Ishikawa (cell line): ENCODE results near the gene C9.

Experiments
- CEBPB ChIP-seq: IDR thresholded peaks from 2 replicates; pipeline ENCODE4 v1.6.1; 2012
- CREB1 ChIP-seq: IDR thresholded peaks from 2 replicates; pipeline ENCODE4 v1.6.1; 2012; ENCODE audit warnings: low read depth
- EGR1 ChIP-seq: IDR thresholded peaks from 2 replicates; pipeline ENCODE4 v1.6.1; 2012
- EP300 ChIP-seq: IDR thresholded peaks from 2 replicates; pipeline ENCODE4 v1.6.1; 2012; ENCODE audit warnings: borderline replicate concordance
- FOXM1 ChIP-seq: IDR thresholded peaks from 2 replicates; pipeline ENCODE4 v1.6.1; 2012; ENCODE audit warnings: low read depth, borderline replicate concordance
- NFIC ChIP-seq: IDR thresholded peaks from 2 replicates; pipeline ENCODE4 v1.6.1; 2012
- RAD21 ChIP-seq: IDR thresholded peaks from 2 replicates; pipeline ENCODE4 v1.6.1; 2012; ENCODE audit warnings: low read depth
- TAF1 ChIP-seq: IDR thresholded peaks from 2 replicates; pipeline ENCODE4 v1.6.1; 2012; ENCODE audit warnings: low read depth, mild to moderate bottlenecking
- TCF12 ChIP-seq: IDR thresholded peaks from 2 replicates; pipeline ENCODE4 v1.6.1; 2012; ENCODE audit warnings: low read depth
- TEAD4 ChIP-seq: IDR thresholded peaks from 2 replicates; pipeline ENCODE4 v1.6.1; 2012
- YY1 ChIP-seq: IDR thresholded peaks from 2 replicates; pipeline ENCODE4 v1.6.1; 2012; ENCODE audit warnings: low read depth
- ZBTB7A ChIP-seq: IDR thresholded peaks from 2 replicates; pipeline ENCODE4 v1.6.1; 2012; ENCODE audit warnings: low read depth
- TF ChIP-seq, protein P1 (sequence below): IDR thresholded peaks from 2 replicates; pipeline ENCODE4 v1.6.1; 2012
- TF ChIP-seq, protein P2 (sequence below): IDR thresholded peaks from 2 replicates; pipeline ENCODE4 v1.6.1; 2012
- TF ChIP-seq, protein P3 (sequence below): IDR thresholded peaks from 2 replicates; pipeline ENCODE4 v1.6.1; 2012; ENCODE audit warnings: low read depth, mild to moderate bottlenecking

The C9 gene

DNA sequence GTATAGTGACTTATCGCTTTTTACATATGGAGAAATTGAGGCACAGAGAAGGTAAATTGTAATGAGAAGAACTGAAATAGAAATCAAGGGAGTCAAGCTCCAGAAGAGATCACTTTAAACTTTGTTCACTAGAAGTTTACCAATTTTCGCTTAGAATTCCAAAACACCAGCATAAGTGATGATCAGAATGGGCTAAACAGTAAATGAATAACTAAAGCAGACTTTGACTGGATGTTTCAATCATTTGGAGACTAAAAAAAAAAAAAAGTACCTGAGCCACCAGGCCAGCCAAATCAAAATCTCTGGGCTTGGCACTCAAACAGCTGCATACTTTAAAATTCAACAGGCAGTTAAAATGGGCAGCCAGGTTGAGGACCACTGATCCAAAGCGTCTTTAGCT, 106.7 kb downstream of the C9 start:
- TF ChIP-seq, protein P1, sequence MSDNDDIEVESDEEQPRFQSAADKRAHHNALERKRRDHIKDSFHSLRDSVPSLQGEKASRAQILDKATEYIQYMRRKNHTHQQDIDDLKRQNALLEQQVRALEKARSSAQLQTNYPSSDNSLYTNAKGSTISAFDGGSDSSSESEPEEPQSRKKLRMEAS = no peak
- TF ChIP-seq TCF12 (no peak), CREB1 (no peak), RAD21 (no peak), TAF1 (no peak), CEBPB (no peak), NFIC (no peak), FOXM1 (no peak), EP300 (no peak), ZBTB7A (no peak), EGR1 (no peak), YY1 (no peak), TEAD4 (no peak)
- TF ChIP-seq, protein P2, sequence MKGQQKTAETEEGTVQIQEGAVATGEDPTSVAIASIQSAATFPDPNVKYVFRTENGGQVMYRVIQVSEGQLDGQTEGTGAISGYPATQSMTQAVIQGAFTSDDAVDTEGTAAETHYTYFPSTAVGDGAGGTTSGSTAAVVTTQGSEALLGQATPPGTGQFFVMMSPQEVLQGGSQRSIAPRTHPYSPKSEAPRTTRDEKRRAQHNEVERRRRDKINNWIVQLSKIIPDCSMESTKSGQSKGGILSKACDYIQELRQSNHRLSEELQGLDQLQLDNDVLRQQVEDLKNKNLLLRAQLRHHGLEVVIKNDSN = no peak
- TF ChIP-seq, protein P3, sequence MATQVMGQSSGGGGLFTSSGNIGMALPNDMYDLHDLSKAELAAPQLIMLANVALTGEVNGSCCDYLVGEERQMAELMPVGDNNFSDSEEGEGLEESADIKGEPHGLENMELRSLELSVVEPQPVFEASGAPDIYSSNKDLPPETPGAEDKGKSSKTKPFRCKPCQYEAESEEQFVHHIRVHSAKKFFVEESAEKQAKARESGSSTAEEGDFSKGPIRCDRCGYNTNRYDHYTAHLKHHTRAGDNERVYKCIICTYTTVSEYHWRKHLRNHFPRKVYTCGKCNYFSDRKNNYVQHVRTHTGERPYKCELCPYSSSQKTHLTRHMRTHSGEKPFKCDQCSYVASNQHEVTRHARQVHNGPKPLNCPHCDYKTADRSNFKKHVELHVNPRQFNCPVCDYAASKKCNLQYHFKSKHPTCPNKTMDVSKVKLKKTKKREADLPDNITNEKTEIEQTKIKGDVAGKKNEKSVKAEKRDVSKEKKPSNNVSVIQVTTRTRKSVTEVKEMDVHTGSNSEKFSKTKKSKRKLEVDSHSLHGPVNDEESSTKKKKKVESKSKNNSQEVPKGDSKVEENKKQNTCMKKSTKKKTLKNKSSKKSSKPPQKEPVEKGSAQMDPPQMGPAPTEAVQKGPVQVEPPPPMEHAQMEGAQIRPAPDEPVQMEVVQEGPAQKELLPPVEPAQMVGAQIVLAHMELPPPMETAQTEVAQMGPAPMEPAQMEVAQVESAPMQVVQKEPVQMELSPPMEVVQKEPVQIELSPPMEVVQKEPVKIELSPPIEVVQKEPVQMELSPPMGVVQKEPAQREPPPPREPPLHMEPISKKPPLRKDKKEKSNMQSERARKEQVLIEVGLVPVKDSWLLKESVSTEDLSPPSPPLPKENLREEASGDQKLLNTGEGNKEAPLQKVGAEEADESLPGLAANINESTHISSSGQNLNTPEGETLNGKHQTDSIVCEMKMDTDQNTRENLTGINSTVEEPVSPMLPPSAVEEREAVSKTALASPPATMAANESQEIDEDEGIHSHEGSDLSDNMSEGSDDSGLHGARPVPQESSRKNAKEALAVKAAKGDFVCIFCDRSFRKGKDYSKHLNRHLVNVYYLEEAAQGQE = no peak

DNA sequence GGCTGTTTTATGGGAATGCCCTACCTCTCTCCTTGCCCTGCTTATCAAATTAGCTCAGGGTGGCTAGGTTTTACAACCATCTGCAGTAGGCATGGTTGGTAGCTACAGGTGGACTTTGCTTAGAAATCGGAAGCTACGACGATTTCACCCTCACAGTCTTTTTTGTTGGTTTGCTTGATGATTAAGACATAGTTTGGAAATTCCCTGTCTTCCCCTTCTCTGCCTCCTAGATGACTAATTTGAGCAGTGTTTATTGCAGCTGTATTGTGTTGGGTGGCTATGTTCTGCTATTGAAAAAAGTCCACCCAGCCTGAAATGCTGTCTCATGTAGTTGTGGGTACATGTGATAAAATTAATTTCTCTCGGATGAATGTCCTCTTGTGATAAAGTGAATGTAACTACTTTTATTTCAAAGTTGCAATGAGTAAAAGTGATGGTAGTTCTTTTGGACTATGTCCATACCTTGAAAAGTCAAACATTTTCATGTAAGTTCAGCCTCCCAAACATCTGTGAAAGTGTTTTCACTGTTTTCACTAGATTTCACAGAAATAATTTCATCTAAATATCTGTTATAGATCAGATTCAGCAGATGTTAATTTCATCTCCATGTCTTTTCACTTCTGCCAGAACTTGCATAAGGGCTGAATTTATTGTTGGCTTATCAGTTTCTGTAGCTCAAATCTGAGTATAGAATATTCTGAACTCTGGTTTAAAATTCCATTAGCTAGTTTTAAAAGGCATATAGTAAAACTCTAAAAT, 107.6 kb downstream of the C9 start:
- no peak for TF ChIP-seq TCF12
- TF ChIP-seq CEBPB = no peak
- no peak for TF ChIP-seq TAF1
- no peak for TF ChIP-seq EGR1
- no peak for TF ChIP-seq NFIC
- TF ChIP-seq YY1 = no peak
- no peak for TF ChIP-seq ZBTB7A
- TF ChIP-seq, protein P3 = no peak
- no peak for TF ChIP-seq RAD21
- no peak for TF ChIP-seq CREB1
- no peak for TF ChIP-seq FOXM1
- TF ChIP-seq TEAD4 = no peak

DNA sequence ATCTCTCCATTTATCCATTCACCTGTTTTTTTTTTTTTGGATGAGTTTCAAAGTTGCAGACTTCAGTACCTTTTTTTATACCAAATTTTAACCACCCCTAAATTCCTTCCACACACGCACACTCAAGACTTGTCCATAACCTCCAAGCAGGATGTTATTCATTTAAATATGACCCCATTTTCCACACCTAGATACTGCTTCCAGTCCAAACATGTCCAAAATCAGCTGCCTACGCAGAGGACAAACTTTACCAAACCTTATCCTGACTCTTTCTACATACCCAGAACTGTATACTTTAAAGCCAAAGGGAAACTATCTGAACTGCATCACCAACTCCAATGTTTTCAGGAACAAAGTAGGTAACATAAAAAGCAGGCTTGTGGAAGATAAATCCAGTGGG, 108.9 kb downstream of the C9 start:
- no peak for TF ChIP-seq EGR1
- no peak for TF ChIP-seq FOXM1
- no peak for TF ChIP-seq TAF1
- TF ChIP-seq ZBTB7A = no peak
- no peak for TF ChIP-seq TEAD4
- TF ChIP-seq CEBPB = no peak
- no peak for TF ChIP-seq YY1
- no peak for TF ChIP-seq NFIC
- no peak for TF ChIP-seq CREB1
- no peak for TF ChIP-seq TCF12
- TF ChIP-seq RAD21 = no peak
- TF ChIP-seq, protein P1 = no peak
- TF ChIP-seq, protein P3 = no peak
- no peak for TF ChIP-seq EP300
- TF ChIP-seq, protein P2 = no peak

DNA sequence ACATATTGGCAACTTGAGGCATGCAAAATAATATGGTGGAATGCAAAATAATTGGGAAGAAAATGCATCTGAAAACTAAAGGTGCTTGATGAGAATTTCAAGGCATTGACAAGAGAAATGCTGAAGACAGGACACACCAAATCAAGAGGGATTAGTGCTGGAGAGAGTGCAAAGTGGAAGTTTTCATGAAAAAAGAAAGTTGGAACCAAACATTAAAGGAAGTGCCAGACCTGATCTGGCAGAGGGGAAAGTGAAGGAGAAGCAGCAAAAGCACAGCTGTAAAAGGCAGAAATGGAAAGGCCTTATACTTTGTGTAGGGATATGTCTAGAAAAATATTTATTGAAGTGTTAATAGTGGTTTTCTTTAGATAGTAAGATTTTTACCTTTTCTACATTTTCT, 109.6 kb downstream of the C9 start:
- no peak for TF ChIP-seq EGR1
- no peak for TF ChIP-seq NFIC
- TF ChIP-seq TEAD4 = no peak
- TF ChIP-seq, protein P1 = no peak
- no peak for TF ChIP-seq TAF1
- no peak for TF ChIP-seq FOXM1
- TF ChIP-seq, protein P3 = no peak
- no peak for TF ChIP-seq TCF12
- no peak for TF ChIP-seq CREB1
- no peak for TF ChIP-seq ZBTB7A
- TF ChIP-seq EP300 = no peak
- TF ChIP-seq RAD21 = no peak
